Small intestine (tissue), 7 donors: Measurements from ENCODE around the gene ZNF292. TPM values are rescaled to one million over a fixed set of nuclear protein-coding genes. Genes with fewer than 3 reads are reported as not detected.
A peak's percentile ranks its signal among the peaks of the same experiment; 100 is the strongest.

Experiments used
- DNase-seq, 2 donors: peaks; one replicate each; pipeline versions ENCODE4 v3.0.0 to v3.0.0-alpha.2; 2013
- FAIRE-seq: peaks from 2 replicates; lab custom pipeline; 2012; peaks lifted over from hg19 to GRCh38; lab: Jason Lieb, UNC
- H3K27ac ChIP-seq, 3 donors: one replicate each; pipeline ENCODE4 v1.5.1; 2013; ENCODE audit warnings: low read length in 2 of 3, mild to moderate bottlenecking in 2 of 3, control low read depth in 1 of 3, inconsistent platforms in 1 of 3, low read depth in 1 of 3, moderate library complexity in 1 of 3
- H3K27me3 ChIP-seq, 3 donors: one replicate each; pipeline ENCODE4 v1.6.1; 2013; ENCODE audit warnings: low read length in 3 of 3, inconsistent platforms in 1 of 3; ENCODE audit not compliant: control insufficient read depth in 3 of 3, insufficient read depth in 3 of 3
- H3K36me3 ChIP-seq, 3 donors: one replicate each; pipeline ENCODE4 v1.6.1; 2013; ENCODE audit warnings: low read length in 3 of 3, inconsistent platforms in 1 of 3, low read depth in 1 of 3, mild to moderate bottlenecking in 1 of 3, moderate library complexity in 1 of 3; ENCODE audit not compliant: control insufficient read depth in 3 of 3, insufficient read depth in 2 of 3
- H3K4me1 ChIP-seq, 3 donors: one replicate each; pipeline ENCODE4 v1.6.1; 2013; ENCODE audit warnings: low read length in 2 of 3, inconsistent platforms in 1 of 3, low read depth in 1 of 3, mild to moderate bottlenecking in 1 of 3, moderate library complexity in 1 of 3; ENCODE audit not compliant: control insufficient read depth in 3 of 3, insufficient read depth in 2 of 3
- H3K4me3 ChIP-seq, 3 donors: one replicate each; pipeline ENCODE4 v1.5.1; 2013; ENCODE audit warnings: low read length in 3 of 3, control low read depth in 1 of 3, inconsistent platforms in 1 of 3, low read depth in 1 of 3, mild to moderate bottlenecking in 1 of 3, moderate library complexity in 1 of 3
- H3K9me3 ChIP-seq, 2 donors: one replicate each; pipeline ENCODE4 v1.6.1; 2013; ENCODE audit warnings: low read depth in 1 of 2, low read length in 1 of 2; ENCODE audit not compliant: control insufficient read depth in 2 of 2, insufficient read depth in 1 of 2
- WGBS, 3 donors: extraction: QIAGEN DNeasy Blood & Tissue Kit; methylation state at CpG; one replicate each; pipeline ENCODE4 v1.1.7; 2013; 5-methylcytosine and 5-hydroxymethylcytosine counted together
- polyA plus RNA-seq, 4 donors: library from polyadenylated mRNA; stranded (reverse) in 3 of 4; unstranded in 1 of 4; fragments of 200-250 nt in 3 of 4; fragments of 120-200 nt in 1 of 4; gene quantifications; one replicate each; pipeline versions ENCODE4 v1.2.1 to v1.2.3, GENCODE V29; 2013
- donor health status: healthy with polysubstance abuse.
- donor health status: control.
- donor health status: control.
- donor health status: Bipolar disorder and iron deficiency.
- donor health status: healthy.

The ZNF292 gene
- polyA plus RNA-seq, 4 donors: 3.8 to 25.2 (median 5.8) TPM

GRCh38 chr6:87209812-87210211, 54.4 kb downstream of the ZNF292 start:
- WGBS, 3 donors: 23 to 51% (median 40%) methylated on average over 3 of the region's 3 CpGs
- H3K9me3 ChIP-seq: no peaks in the 10 kb centered on the region

DNA sequence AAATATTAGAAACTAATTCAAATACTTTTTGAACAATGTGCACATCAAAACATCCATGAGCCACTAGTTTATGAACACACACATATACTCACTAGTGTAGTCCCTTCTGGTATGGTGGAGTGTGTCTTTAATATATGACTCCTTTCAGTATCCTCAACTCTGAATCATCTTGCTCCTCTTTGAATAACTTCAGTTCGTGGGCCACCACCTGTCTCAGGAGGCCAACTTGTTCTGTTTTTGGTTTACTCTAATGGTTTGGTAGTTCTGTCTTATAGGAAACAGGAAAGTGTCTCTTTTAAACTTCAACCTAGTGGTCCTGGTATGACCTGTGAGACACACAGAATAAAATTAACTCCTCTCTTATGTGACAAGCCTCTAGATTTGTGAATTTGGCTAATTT, 55.6 kb downstream of the ZNF292 start:
- H3K27ac ChIP-seq: no peak overlapping the region
- H3K4me1 ChIP-seq: peaks cover 0 to 6% (median 3%) of the 10 kb centered on the region in 3 donors
- no peaks in the 10 kb centered on the region for H3K27me3 ChIP-seq
- DNase-seq: no peak
- 44 to 59% (median 48%) methylated on average over 1 of the region's 1 CpG for WGBS, 3 donors
- H3K9me3 ChIP-seq: no peaks in the 10 kb centered on the region
- peaks cover 0 to 6% (median 0%) of the 10 kb centered on the region in 3 donors for H3K36me3 ChIP-seq
- no peak for FAIRE-seq
- H3K4me3 ChIP-seq: no peak overlapping the region

More at GRCh38 chr6:87209812-87210211, 54.4 kb downstream of the ZNF292 start:
- Histone ChIP-seq H3K36me3 (peaks cover 0 to 8% (median 0%) of the 10 kb centered on the region in 3 donors), H3K27me3 (no peaks in the 10 kb centered on the region), H3K4me3 (no peak overlapping the region), H3K4me1 (peaks cover 0 to 6% (median 3%) of the 10 kb centered on the region in 3 donors), H3K27ac (no peak overlapping the region)
- no peak for DNase-seq
- no peak for FAIRE-seq

DNA sequence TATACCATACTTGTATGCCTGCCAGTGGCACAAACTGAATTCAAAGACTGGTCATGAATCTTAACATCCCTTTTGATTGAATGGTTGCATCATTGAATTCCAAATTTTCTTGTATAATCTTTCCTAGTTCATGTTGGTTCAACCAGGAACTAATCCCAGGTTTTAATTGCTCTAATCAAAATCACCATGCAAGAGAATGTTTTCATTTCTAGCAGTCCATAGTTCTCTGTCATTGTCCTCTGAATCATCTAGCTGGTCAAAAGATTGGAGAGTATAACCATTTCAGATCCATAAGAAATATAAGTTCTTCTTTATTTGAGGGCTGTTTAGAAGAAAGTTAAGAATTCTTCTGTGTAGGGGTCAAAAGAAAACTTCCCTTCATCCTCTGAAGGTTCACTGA, 57.2 kb downstream of the ZNF292 start:
- Histone ChIP-seq H3K36me3 (peaks cover 0 to 6% (median 0%) of the 10 kb centered on the region in 3 donors), H3K27ac (peak overlapping the region in 1 of 3 donors; percentile 15), H3K4me3 (no peak overlapping the region), H3K9me3 (no peaks in the 10 kb centered on the region), H3K4me1 (peaks cover 0 to 6% (median 3%) of the 10 kb centered on the region in 3 donors), H3K27me3 (no peaks in the 10 kb centered on the region)
- peak in 1 of 2 donors; percentile 57 for DNase-seq
- FAIRE-seq: no peak

DNA sequence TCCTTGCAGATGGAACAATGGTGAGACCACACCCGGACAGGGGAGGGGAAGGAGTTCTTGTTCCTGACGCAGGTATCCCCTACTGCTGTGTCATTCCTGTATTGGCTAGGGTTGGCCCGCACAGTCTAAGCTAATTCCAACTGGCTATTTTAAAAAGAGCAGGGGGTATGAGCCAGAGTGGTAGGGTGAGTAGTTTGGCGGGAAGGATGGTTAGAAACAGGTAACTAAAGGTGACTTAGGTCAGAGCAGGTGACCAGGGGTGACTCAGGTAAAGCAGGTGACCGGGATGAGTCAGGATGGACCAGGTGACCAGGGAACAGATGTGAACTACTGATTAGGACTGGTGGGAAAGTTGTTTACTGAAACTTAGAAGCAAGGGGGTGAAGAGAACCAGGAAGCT, 58.0 kb downstream of the ZNF292 start:
- peak; percentile 59 to 65 for DNase-seq
- H3K36me3 ChIP-seq: peaks cover 0 to 6% (median 0%) of the 10 kb centered on the region in 3 donors
- no peaks in the 10 kb centered on the region for H3K27me3 ChIP-seq
- peaks cover 0 to 6% (median 3%) of the 10 kb centered on the region in 3 donors for H3K4me1 ChIP-seq
- peak overlapping the region in 1 of 3 donors; percentile 22 for H3K27ac ChIP-seq
- H3K4me3 ChIP-seq: no peak overlapping the region
- H3K9me3 ChIP-seq: no peaks in the 10 kb centered on the region
- no peak for FAIRE-seq
- WGBS, 3 donors: 72 to 84% (median 82%) methylated on average over 5 of the region's 5 CpGs

DNA sequence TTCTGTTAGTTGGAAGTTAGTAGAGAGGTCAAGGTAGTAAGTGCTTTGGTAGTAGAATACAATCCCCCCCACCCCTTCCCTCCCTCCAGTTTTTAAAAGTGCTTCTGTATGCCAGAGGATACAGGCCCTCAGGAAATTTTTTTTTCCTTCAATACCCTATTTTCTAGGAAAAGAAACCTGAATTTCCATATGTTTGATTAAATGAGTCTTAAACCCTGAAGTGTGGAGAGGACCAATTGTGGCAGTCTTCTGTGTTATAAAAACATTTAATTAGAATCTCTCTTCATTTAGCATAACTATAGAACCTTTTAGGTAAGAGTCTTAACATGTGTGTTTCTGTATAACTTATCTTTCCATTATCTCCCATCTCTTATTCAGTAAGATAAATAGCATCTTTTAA, 59.5 kb downstream of the ZNF292 start:
- Histone ChIP-seq H3K36me3 (peaks cover 0 to 8% (median 2%) of the 10 kb centered on the region in 3 donors), H3K9me3 (no peaks in the 10 kb centered on the region), H3K27me3 (no peaks in the 10 kb centered on the region), H3K27ac (no peak overlapping the region), H3K4me1 (peaks cover 0 to 6% (median 3%) of the 10 kb centered on the region in 3 donors), H3K4me3 (peak overlapping the region in 1 of 3 donors; percentile 45)
- FAIRE-seq: no peak
- no peak for DNase-seq

GRCh38 chr6:87220997-87221396, 65.6 kb downstream of the ZNF292 start:
- peaks cover 2 to 9% (median 8%) of the 10 kb centered on the region in 3 donors for H3K36me3 ChIP-seq
- FAIRE-seq: no peak
- WGBS, 3 donors: 84 to 87% (median 86%) methylated on average over 1 of the region's 1 CpG

GRCh38 chr6:87222676-87223075, 67.3 kb downstream of the ZNF292 start:
- Histone ChIP-seq H3K9me3 (no peaks in the 10 kb centered on the region), H3K27ac (no peak overlapping the region), H3K4me3 (no peak overlapping the region), H3K36me3 (peaks cover 2 to 9% (median 8%) of the 10 kb centered on the region in 3 donors), H3K27me3 (no peaks in the 10 kb centered on the region), H3K4me1 (no peaks in the 10 kb centered on the region)
- WGBS, 3 donors: 91 to 100% (median 99%) methylated on average over 1 of the region's 1 CpG
- no peak for DNase-seq
- no peak for FAIRE-seq

More at GRCh38 chr6:87220997-87221396, 65.6 kb downstream of the ZNF292 start:
- Histone ChIP-seq H3K27ac (no peak overlapping the region), H3K27me3 (no peaks in the 10 kb centered on the region), H3K4me1 (no peaks in the 10 kb centered on the region), H3K4me3 (no peak overlapping the region), H3K9me3 (no peaks in the 10 kb centered on the region)
- no peak for DNase-seq

DNA sequence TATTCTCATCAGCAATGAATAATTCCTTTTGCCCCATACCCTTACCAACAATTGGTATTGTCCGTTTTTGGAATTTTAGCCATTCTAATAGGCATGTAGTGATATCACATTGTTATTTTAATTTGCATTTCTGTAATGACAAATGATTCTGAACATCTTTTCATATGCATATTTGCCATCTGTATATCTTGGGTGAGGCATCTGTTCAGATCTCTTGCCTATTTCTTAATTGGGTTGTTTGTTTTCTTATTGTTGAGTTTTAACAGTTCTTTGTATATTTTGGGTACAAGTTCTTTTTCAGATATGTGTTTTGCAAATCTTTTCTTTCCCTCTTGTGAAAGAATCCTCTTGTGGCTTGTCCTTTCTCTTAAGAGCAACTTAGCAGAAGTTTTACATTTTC, 69.6 kb downstream of the ZNF292 start:
- H3K4me1 ChIP-seq: no peaks in the 10 kb centered on the region
- 95 to 97% (median 97%) methylated on average over 1 of the region's 1 CpG for WGBS, 3 donors
- FAIRE-seq (no peak), DNase-seq (no peak)
- H3K27me3 ChIP-seq: no peaks in the 10 kb centered on the region
- H3K27ac ChIP-seq: no peak overlapping the region
- no peaks in the 10 kb centered on the region for H3K9me3 ChIP-seq
- H3K4me3 ChIP-seq: no peak overlapping the region
- H3K36me3 ChIP-seq: peaks cover 0 to 9% (median 9%) of the 10 kb centered on the region in 3 donors

DNA sequence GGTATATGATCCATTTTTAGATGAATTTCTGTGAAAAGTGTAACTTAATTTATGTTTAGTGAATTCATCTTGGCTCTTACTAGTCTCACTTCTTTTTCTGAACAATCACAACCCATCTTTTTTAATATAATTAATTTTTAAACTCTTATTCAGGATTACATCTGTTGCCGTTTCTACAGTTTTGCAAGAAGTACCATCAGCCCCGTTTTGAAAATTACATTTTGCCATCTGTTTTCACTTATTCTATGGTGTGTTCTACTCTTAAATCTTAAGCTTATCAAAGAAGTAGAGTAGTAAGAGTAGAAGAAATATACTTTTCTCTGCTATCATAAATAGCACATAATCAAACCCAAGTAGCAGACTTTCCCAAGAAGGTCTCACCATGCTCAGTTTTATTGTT, 70.1 kb downstream of the ZNF292 start:
- FAIRE-seq (no peak), DNase-seq (no peak)
- no peak overlapping the region for H3K27ac ChIP-seq
- no peaks in the 10 kb centered on the region for H3K27me3 ChIP-seq
- H3K9me3 ChIP-seq: no peaks in the 10 kb centered on the region
- H3K36me3 ChIP-seq: peaks cover 0 to 9% (median 9%) of the 10 kb centered on the region in 3 donors
- H3K4me3 ChIP-seq: no peak overlapping the region
- H3K4me1 ChIP-seq: no peaks in the 10 kb centered on the region
- WGBS, 3 donors: 90 to 96% (median 92%) methylated on average over 2 of the region's 2 CpGs
